ENCODE results near the gene B4GALNT4. TPM values are rescaled to one million over a fixed set of nuclear protein-coding genes. Genes with fewer than 3 reads are reported as not detected.
"Not testable (repeated sequence)": the region's sequence is repeated elsewhere in the genome, so short reads cannot be mapped to it uniquely, and the experiment has no call there.

Gene B4GALNT4
- total RNA-seq, 4 donors from 2014 or later: 1.8 to 39.7 (median 19.9) TPM

GRCh38 chr11:346529-346928, 22.8 kb upstream of the B4GALNT4 start:
- Histone ChIP-seq H3K4me3 (no peak overlapping the region), H3K27ac (no peak overlapping the region), H3K36me3 (no peaks in the 10 kb centered on the region), H3K9me3 (no peaks in the 10 kb centered on the region), H3K4me1 (no peaks in the 10 kb centered on the region), H3K27me3 (no peaks in the 10 kb centered on the region)
- intact Hi-C loops (cut with DNase I; ENCODE audit: low total_unique reads): no loop called here
- no peak for DNase-seq
- TF ChIP-seq CTCF (IDR thresholded peaks at IDR 0.05) (no peak), POLR2A (IDR thresholded peaks at IDR 0.05) (no peak)

- H3K36me3 ChIP-seq; H3K27ac ChIP-seq; intact Hi-C loops (cut with DNase I; ENCODE audit: low total_unique reads); H3K4me3 ChIP-seq; H3K9me3 ChIP-seq; H3K27me3 ChIP-seq: not testable (repeated sequence)
- H3K4me1 ChIP-seq: peaks cover 5 to 11% of the 10 kb centered on the region in 2 donors
- DNase-seq: peak in 1 of 2 donors; percentile 11
Observed at GRCh38 chr11:349270-349954, 19.9 kb upstream of the B4GALNT4 start.

GRCh38 chr11:350033-350722, 19.1 kb upstream of the B4GALNT4 start:
- H3K27me3 ChIP-seq; H3K27ac ChIP-seq; H3K36me3 ChIP-seq; H3K9me3 ChIP-seq; intact Hi-C loops (cut with DNase I; ENCODE audit: low total_unique reads); H3K4me3 ChIP-seq: not testable (repeated sequence)
- DNase-seq: peak in 1 of 2 donors; percentile 8
- peaks cover 5 to 11% of the 10 kb centered on the region in 2 donors for H3K4me1 ChIP-seq

- Histone ChIP-seq H3K27me3 (no peaks in the 10 kb centered on the region), H3K36me3 (no peaks in the 10 kb centered on the region), H3K4me1 (peaks cover 10 to 11% of the 10 kb centered on the region in 2 donors), H3K4me3 (no peak overlapping the region), H3K27ac (no peak overlapping the region), H3K9me3 (no peaks in the 10 kb centered on the region)
- DNase-seq: peak; percentile 14 to 18
- TF ChIP-seq CTCF (IDR thresholded peaks at IDR 0.05) (no peak), POLR2A (IDR thresholded peaks at IDR 0.05) (no peak)
- intact Hi-C loops (cut with DNase I; ENCODE audit: low total_unique reads): no loop called here
Observed at GRCh38 chr11:350723-351255, 18.5 kb upstream of the B4GALNT4 start.

- H3K4me1 ChIP-seq: peaks cover 10 to 11% of the 10 kb centered on the region in 2 donors
Observed at GRCh38 chr11:351411-351810, 17.9 kb upstream of the B4GALNT4 start.

More at GRCh38 chr11:351411-351810, 17.9 kb upstream of the B4GALNT4 start:
- Histone ChIP-seq H3K27ac (no peak overlapping the region), H3K9me3 (no peaks in the 10 kb centered on the region), H3K27me3 (no peaks in the 10 kb centered on the region), H3K4me3 (no peak overlapping the region), H3K36me3 (no peaks in the 10 kb centered on the region)
- DNase-seq: peak; percentile 14 to 25
- TF ChIP-seq POLR2A (IDR thresholded peaks at IDR 0.05) (no peak), CTCF (IDR thresholded peaks at IDR 0.05) (no peak)
- intact Hi-C loops (cut with DNase I; ENCODE audit: low total_unique reads): no loop called here

All from uterus (tissue), 4 donors.